NB4 (cell line): ENCODE results near the gene SLC39A8.

ENCODE experiments used
- MAX ChIP-seq: IDR thresholded peaks from 2 replicates; pipeline ENCODE4 v1.6.1; 2011; ENCODE audit warnings: low read depth, low read length
- POLR2A ChIP-seq: IDR thresholded peaks from 2 replicates; pipeline ENCODE4 v1.6.1; 2011; ENCODE audit warnings: mild to moderate bottlenecking; ENCODE audit not compliant: insufficient read length; ENCODE audit errors: extremely low read depth

GRCh38 chr4:102319594-102319993 lies 25.7 kb downstream of the SLC39A8 start:
- no peak for TF ChIP-seq POLR2A
- no peak for TF ChIP-seq MAX
